ENCODE results near the gene CCS.

The CCS gene

DNA sequence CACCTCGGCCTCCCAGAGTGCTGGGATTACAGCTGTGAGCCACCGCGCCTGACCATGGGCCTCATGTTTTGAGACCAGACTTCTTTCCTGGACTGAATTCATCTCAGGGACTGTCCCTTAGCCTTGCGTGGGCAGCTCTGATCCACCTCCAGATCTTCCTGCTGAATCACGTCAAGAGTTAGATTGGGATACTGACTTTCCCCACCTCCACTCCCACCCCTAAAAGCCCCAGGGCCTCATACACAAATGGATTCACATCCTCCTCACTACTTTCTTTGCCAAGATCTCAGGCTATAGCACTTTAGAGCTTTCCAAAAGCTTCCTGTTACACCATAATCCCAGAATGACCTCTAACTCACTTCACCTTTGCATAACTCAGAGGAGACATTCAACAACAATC is 12.2 kb upstream of the CCS start:
- no peak for TF ChIP-seq MAX (IDR thresholded peaks at IDR 0.05)
- no peak for TF ChIP-seq RAD21 (IDR thresholded peaks at IDR 0.05; ENCODE audit: low read depth)
- TF ChIP-seq ZBTB7A (IDR thresholded peaks at IDR 0.05; ENCODE audit: low read depth) = no peak
- TF ChIP-seq CEBPB (IDR thresholded peaks at IDR 0.05) = no peak
- TF ChIP-seq TAF1 (IDR thresholded peaks at IDR 0.05; ENCODE audit: low read depth) = no peak
- TF ChIP-seq TEAD4 (IDR thresholded peaks at IDR 0.05) = no peak
- TF ChIP-seq, protein P1, sequence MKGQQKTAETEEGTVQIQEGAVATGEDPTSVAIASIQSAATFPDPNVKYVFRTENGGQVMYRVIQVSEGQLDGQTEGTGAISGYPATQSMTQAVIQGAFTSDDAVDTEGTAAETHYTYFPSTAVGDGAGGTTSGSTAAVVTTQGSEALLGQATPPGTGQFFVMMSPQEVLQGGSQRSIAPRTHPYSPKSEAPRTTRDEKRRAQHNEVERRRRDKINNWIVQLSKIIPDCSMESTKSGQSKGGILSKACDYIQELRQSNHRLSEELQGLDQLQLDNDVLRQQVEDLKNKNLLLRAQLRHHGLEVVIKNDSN (IDR thresholded peaks at IDR 0.05) = no peak

DNA sequence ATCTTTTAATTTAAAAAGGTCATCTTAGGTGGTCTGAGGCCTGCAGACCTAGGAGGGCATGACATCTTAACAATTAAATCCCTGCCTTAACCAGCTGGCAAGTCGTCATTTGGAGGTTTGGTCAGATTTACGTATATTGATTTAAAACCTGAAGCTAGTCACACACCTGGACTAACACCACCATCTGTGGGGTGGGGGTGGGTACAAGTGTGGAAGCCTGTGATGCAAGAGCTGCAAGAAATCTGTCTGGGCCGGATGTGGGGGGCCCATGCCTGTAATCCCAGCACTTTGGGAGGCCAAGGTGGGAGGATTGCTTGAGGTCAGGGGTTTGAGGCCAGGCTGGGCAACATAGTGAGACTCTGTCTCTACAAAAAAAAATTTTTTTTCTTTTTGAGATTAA is 11.7 kb upstream of the CCS start:
- TF ChIP-seq TAF1 (IDR thresholded peaks at IDR 0.05; ENCODE audit: low read depth) = no peak
- no peak for TF ChIP-seq FOXM1 (IDR thresholded peaks at IDR 0.05; ENCODE audit: borderline replicate concordance, low read depth)
- no peak for TF ChIP-seq MAX (IDR thresholded peaks at IDR 0.05)
- TF ChIP-seq RAD21 (IDR thresholded peaks at IDR 0.05; ENCODE audit: low read depth) = no peak
- TF ChIP-seq TEAD4 (IDR thresholded peaks at IDR 0.05) = no peak
- TF ChIP-seq YY1 (IDR thresholded peaks at IDR 0.05; ENCODE audit: low read depth) = no peak
- TF ChIP-seq CEBPB (IDR thresholded peaks at IDR 0.05) = no peak
- TF ChIP-seq, protein P1 (IDR thresholded peaks at IDR 0.05) = no peak
- TF ChIP-seq NFIC (IDR thresholded peaks at IDR 0.05) = no peak
- TF ChIP-seq TCF12 (IDR thresholded peaks at IDR 0.05; ENCODE audit: low read depth) = no peak
- no peak for TF ChIP-seq CREB1 (IDR thresholded peaks at IDR 0.05; ENCODE audit: low read depth)
- no peak for TF ChIP-seq EGR1 (IDR thresholded peaks at IDR 0.05)
- TF ChIP-seq ZBTB7A (IDR thresholded peaks at IDR 0.05; ENCODE audit: low read depth) = no peak
- no peak for TF ChIP-seq EP300 (IDR thresholded peaks at IDR 0.05; ENCODE audit: borderline replicate concordance)
- TF ChIP-seq, protein P2, sequence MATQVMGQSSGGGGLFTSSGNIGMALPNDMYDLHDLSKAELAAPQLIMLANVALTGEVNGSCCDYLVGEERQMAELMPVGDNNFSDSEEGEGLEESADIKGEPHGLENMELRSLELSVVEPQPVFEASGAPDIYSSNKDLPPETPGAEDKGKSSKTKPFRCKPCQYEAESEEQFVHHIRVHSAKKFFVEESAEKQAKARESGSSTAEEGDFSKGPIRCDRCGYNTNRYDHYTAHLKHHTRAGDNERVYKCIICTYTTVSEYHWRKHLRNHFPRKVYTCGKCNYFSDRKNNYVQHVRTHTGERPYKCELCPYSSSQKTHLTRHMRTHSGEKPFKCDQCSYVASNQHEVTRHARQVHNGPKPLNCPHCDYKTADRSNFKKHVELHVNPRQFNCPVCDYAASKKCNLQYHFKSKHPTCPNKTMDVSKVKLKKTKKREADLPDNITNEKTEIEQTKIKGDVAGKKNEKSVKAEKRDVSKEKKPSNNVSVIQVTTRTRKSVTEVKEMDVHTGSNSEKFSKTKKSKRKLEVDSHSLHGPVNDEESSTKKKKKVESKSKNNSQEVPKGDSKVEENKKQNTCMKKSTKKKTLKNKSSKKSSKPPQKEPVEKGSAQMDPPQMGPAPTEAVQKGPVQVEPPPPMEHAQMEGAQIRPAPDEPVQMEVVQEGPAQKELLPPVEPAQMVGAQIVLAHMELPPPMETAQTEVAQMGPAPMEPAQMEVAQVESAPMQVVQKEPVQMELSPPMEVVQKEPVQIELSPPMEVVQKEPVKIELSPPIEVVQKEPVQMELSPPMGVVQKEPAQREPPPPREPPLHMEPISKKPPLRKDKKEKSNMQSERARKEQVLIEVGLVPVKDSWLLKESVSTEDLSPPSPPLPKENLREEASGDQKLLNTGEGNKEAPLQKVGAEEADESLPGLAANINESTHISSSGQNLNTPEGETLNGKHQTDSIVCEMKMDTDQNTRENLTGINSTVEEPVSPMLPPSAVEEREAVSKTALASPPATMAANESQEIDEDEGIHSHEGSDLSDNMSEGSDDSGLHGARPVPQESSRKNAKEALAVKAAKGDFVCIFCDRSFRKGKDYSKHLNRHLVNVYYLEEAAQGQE (IDR thresholded peaks at IDR 0.05; ENCODE audit: low read depth) = no peak

DNA sequence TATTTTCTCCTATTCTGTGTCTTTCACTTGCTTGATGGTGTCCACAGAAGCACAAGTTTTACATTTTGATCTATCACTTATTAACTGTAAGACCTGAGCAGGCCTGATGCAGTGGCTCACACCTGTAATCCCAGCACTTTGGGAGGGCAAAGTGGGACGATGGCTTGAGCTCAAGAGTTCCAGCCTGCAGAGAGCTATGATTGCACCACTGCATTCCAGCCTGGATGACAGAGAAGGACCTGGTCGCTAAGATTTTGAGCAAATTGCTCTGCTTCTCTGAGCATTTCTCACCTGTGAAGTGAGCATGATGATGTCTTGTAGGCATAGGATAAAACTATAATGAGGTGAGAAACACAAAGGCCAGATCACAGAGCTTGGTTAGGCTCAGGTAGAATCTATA is 6.8 kb upstream of the CCS start:
- TF ChIP-seq EGR1 (IDR thresholded peaks at IDR 0.05) (no peak), TAF1 (IDR thresholded peaks at IDR 0.05; ENCODE audit: low read depth) (no peak), CEBPB (IDR thresholded peaks at IDR 0.05) (no peak), TEAD4 (IDR thresholded peaks at IDR 0.05) (no peak), MAX (IDR thresholded peaks at IDR 0.05) (no peak), TCF12 (IDR thresholded peaks at IDR 0.05; ENCODE audit: low read depth) (no peak), ZBTB7A (IDR thresholded peaks at IDR 0.05; ENCODE audit: low read depth) (no peak)

GRCh38 chr11:66589996-66590675 is 2.8 kb upstream of the CCS start:
- no peak for TF ChIP-seq CREB1 (IDR thresholded peaks at IDR 0.05; ENCODE audit: low read depth)
- TF ChIP-seq YY1 (IDR thresholded peaks at IDR 0.05; ENCODE audit: low read depth) = no peak

DNA sequence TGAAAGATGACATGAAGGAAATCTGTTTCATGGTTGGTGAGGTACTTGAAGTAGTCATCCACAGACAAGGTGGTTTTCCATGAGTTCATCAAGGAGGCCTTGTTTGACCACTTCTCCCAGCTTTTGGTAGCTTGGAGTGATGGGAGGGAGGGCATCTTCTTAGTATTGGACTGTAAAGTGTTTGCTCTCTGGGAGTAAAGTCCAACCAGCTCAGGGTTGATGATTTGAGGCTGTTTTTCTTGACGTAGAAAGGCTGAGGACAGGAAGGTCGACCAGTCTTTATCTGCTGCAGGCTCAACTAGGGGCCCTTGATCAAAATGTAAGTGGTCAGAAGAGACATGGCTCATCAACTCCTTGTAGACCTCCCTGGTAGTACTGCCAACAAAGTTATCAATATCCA is 1.8 kb upstream of the CCS start:
- TF ChIP-seq NFIC (IDR thresholded peaks at IDR 0.05) = no peak
- TF ChIP-seq YY1 (IDR thresholded peaks at IDR 0.05; ENCODE audit: low read depth) = no peak
- TF ChIP-seq, protein P2 (IDR thresholded peaks at IDR 0.05; ENCODE audit: low read depth) = no peak
- no peak for TF ChIP-seq MAX (IDR thresholded peaks at IDR 0.05)
- no peak for TF ChIP-seq CREB1 (IDR thresholded peaks at IDR 0.05; ENCODE audit: low read depth)
- no peak for TF ChIP-seq TCF12 (IDR thresholded peaks at IDR 0.05; ENCODE audit: low read depth)
- TF ChIP-seq TAF1 (IDR thresholded peaks at IDR 0.05; ENCODE audit: low read depth) = no peak
- no peak for TF ChIP-seq RAD21 (IDR thresholded peaks at IDR 0.05; ENCODE audit: low read depth)
- TF ChIP-seq EGR1 (IDR thresholded peaks at IDR 0.05) = no peak
- TF ChIP-seq, protein P1 (IDR thresholded peaks at IDR 0.05) = no peak
- TF ChIP-seq FOXM1 (IDR thresholded peaks at IDR 0.05; ENCODE audit: borderline replicate concordance, low read depth) = no peak
